IgD-negative memory B cell (primary cell): ENCODE measurements around the gene TSSK1B. TPM values are rescaled to one million over a fixed set of nuclear protein-coding genes. Genes with fewer than 3 reads are reported as not detected.
"Not testable (repeated sequence)": the region's sequence is repeated elsewhere in the genome, so short reads cannot be mapped to it uniquely, and the experiment has no call there.

Experiments used
- H3K27ac Mint-ChIP-seq, 3 donors: one replicate each; pipeline ENCODE4 v1.8.0; 2020 to 2022; ENCODE audit warnings: mild to moderate bottlenecking in 3 of 3, mixed read lengths in 3 of 3, moderate library complexity in 1 of 3
- H3K27me3 Mint-ChIP-seq: one replicate; pipeline ENCODE4 v1.8.0; 2021; ENCODE audit warnings: mixed read lengths
- H3K36me3 Mint-ChIP-seq: one replicate; pipeline ENCODE4 v1.8.0; 2020; ENCODE audit warnings: mild to moderate bottlenecking, mixed read lengths
- H3K4me1 Mint-ChIP-seq, 3 donors: one replicate each; pipeline ENCODE4 v1.8.0; 2020 to 2022; ENCODE audit warnings: mixed read lengths in 3 of 3, mild to moderate bottlenecking in 1 of 3
- H3K4me3 Mint-ChIP-seq, 4 donors: one replicate each; pipeline ENCODE4 v1.8.0; 2020 to 2022; ENCODE audit warnings: mild to moderate bottlenecking in 4 of 4, mixed read lengths in 4 of 4, moderate library complexity in 3 of 4
- H3K9me3 Mint-ChIP-seq, 3 donors: one replicate each; pipeline ENCODE4 v1.8.0; 2020 to 2021; ENCODE audit warnings: mixed read lengths in 3 of 3, mild to moderate bottlenecking in 1 of 3
- polyA plus RNA-seq: library from polyadenylated mRNA; unstranded; fragments of 300-500 nt; fragmentation: Illumina TruSeq; gene quantifications from one replicate; pipeline ENCODE4 v1.2.3, GENCODE V29; 2021

TSSK1B gene
- polyA plus RNA-seq, 1 donor from 2014 or later = not detected

DNA sequence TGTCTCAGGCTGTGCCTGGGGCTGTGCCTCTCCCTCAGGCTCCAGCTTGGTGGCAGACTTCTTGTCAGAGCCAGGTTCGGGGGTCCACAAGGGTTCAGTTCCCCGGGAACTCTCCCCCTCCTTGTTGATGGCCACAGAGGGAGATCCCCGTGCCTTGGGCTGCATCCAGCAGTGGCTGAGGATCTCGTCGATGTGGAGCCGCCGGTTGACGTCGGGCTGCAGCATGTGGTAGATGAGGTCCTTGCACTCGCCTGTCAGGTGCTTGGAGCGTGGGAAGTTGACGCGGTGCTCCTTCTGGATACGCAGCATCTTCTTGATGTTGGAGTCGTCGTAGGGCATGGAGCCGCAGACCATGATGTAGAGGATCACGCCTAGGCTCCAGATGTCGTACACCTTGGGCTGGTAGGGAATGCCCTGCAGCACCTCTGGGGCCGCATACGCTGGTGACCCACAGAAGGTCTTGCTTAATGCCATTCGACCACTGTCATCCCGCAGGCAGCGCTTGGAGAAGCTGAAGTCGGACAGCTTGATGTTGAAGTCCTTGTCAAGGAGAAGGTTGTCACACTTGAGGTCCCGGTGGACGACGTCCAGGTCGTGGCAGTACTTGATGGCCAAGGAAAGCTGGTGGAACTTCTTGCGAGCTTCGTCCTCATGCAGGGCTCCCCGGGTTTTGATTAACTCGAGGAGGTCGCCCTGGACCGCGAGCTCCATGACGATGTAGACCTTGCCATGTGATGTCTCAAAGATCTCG, 752 bp downstream of the TSSK1B start:
- Mint-ChIP-seq H3K27me3 (peaks cover 4% of the 10 kb centered on the region), H3K4me1 (no peaks in the 10 kb centered on the region), H3K36me3 (no peaks in the 10 kb centered on the region), H3K9me3 (no peaks in the 10 kb centered on the region), H3K27ac (no peak overlapping the region), H3K4me3 (no peak overlapping the region)

- Mint-ChIP-seq H3K27me3 (peaks cover 2% of the 10 kb centered on the region), H3K4me1 (no peaks in the 10 kb centered on the region), H3K4me3 (no peak overlapping the region)
These were observed 1.7 kb downstream of the TSSK1B start for GRCh38 chr5:113433071-113433470.

DNA sequence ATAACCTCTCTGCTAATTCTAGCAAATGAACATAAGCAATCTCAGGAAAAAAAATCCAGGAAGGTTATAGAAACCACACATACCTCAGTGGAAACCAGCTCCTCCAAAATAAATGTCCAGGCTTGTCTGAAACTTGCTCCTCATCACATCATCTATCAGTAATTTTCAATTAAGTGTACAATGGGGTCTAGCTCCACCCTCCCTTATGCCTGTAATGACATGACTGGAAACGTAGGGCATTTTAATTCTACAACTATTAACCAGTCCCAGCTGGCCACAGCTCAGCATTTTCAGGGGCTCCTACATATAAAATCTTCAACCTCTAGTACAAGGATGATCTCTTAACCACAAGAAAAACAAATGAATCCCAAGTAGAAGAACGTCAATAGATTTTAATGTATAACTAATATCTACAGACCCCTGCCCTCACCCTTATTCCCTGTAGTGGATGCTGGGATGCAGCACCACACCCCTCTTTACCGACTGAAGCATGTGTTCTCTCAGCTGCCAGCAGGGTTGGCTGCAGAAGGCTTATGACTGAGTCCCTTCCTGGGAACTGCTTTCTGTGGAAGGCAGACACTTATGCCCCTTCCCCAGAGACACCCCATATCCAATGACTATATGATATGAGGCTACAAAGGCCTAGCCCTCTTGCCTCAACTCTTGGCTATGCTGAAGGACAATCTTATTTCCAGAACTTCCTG, 6.8 kb downstream of the TSSK1B start:
- H3K27me3 Mint-ChIP-seq = peaks cover 3% of the 10 kb centered on the region
- H3K4me3 Mint-ChIP-seq = no peak overlapping the region
- no peaks in the 10 kb centered on the region for H3K4me1 Mint-ChIP-seq
- H3K27ac Mint-ChIP-seq = no peak overlapping the region
- no peaks in the 10 kb centered on the region for H3K36me3 Mint-ChIP-seq
- no peaks in the 10 kb centered on the region for H3K9me3 Mint-ChIP-seq

More at GRCh38 chr5:113433071-113433470, 1.7 kb downstream of the TSSK1B start:
- Mint-ChIP-seq H3K9me3 (no peaks in the 10 kb centered on the region), H3K36me3 (no peaks in the 10 kb centered on the region), H3K27ac (no peak overlapping the region)

- no peak overlapping the region for H3K4me3 Mint-ChIP-seq
- no peaks in the 10 kb centered on the region for H3K4me1 Mint-ChIP-seq
- H3K27ac Mint-ChIP-seq = no peak overlapping the region
- peaks cover 3% of the 10 kb centered on the region for H3K27me3 Mint-ChIP-seq
- H3K36me3 Mint-ChIP-seq = no peaks in the 10 kb centered on the region
- H3K9me3 Mint-ChIP-seq = no peaks in the 10 kb centered on the region
These were observed 8.9 kb downstream of the TSSK1B start for GRCh38 chr5:113425909-113426308.

DNA sequence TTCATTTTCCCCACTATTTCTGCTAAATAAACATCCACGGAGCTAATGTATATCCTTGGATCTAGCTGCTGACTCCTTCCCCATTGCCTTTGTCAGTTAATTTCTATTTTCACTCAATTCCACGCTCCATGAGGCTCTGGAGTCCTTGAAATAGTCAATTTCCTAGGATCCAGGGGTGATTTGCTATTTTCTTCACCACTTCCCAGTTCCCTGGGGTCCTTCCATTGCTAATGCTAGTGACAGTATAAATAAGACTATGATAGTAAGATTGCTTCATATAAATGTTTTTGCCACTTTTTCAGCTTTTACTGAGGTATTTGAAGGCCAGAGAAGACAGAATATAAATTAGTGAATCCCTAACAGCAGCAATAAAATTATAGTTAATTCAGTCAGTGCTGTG, 13.1 kb downstream of the TSSK1B start:
- H3K4me3 Mint-ChIP-seq = no peak overlapping the region
- H3K4me1 Mint-ChIP-seq = no peaks in the 10 kb centered on the region
- H3K27me3 Mint-ChIP-seq = peaks cover 3% of the 10 kb centered on the region
- H3K9me3 Mint-ChIP-seq = peaks cover 0 to 4% (median 0%) of the 10 kb centered on the region in 3 donors
- no peaks in the 10 kb centered on the region for H3K36me3 Mint-ChIP-seq
- H3K27ac Mint-ChIP-seq = no peak overlapping the region

- Mint-ChIP-seq H3K9me3 (no peaks in the 10 kb centered on the region), H3K27me3 (no peaks in the 10 kb centered on the region), H3K4me3 (no peak overlapping the region), H3K27ac (no peak overlapping the region), H3K36me3 (peaks cover 2% of the 10 kb centered on the region), H3K4me1 (no peaks in the 10 kb centered on the region)
These were observed 29.3 kb downstream of the TSSK1B start for GRCh38 chr5:113405530-113405929.

DNA sequence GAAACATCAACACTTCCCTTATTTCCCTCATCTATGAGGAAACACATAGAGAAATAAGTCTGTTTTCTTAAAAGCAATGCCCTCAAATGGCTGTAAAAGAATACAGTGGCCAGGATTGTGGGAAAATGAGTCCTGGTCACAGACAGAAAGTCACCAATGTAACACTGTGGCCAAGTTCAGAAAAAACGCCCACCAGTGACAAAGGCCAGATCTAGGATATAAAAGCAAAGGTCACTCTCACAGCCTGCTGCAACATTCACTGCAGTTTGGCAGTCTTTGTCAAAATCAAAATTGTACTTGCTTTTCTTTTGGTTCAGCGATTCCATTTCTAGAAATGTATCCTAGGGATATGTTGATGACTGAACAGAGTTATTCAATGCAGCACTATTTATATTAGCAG, 30.5 kb downstream of the TSSK1B start:
- H3K27ac Mint-ChIP-seq = no peak overlapping the region
- no peak overlapping the region for H3K4me3 Mint-ChIP-seq
- peaks cover 2% of the 10 kb centered on the region for H3K36me3 Mint-ChIP-seq
- H3K9me3 Mint-ChIP-seq = no peaks in the 10 kb centered on the region
- no peaks in the 10 kb centered on the region for H3K4me1 Mint-ChIP-seq
- no peaks in the 10 kb centered on the region for H3K27me3 Mint-ChIP-seq

DNA sequence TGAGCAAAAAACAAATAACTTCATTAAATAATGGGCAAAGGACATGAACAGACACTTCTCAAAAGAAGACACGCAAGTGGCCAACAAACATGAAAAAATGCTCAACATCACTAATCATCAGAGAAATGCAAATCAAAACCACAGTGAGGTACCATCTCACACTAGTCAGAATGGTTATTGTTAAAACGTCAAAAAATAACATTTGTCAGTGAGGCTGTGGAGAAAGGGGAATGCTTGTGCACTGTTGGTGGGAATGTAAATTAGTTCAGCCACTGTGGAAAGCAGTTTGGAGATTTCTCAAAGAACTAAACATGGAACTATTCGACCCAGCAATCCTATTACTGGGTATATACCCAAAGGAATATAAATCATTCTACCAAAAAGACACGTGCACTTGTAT, 36.8 kb downstream of the TSSK1B start:
- H3K4me3 Mint-ChIP-seq, H3K27ac Mint-ChIP-seq, H3K9me3 Mint-ChIP-seq, H3K27me3 Mint-ChIP-seq, H3K4me1 Mint-ChIP-seq, H3K36me3 Mint-ChIP-seq: not testable (repeated sequence)

DNA sequence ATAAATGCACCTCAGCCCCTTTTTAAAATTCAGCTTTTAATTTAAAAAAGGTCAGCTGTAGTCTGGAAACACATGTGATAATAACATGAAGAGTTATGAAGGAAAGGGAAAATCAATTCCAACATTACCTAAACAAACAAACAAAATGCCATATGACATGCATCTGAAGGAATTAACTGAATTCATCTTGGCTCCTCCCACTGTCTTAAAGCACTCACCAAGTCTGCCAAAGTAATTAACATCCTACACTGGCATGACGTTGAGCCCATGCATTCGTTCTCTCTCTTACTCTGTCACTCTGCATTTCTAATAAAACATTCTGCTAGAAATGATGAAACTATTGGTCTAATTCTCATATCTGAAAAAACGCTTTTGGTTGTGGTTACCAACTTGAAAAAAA, 37.7 kb downstream of the TSSK1B start:
- peaks cover 0 to 1% (median 0%) of the 10 kb centered on the region in 3 donors for H3K9me3 Mint-ChIP-seq
- H3K27ac Mint-ChIP-seq = no peak overlapping the region
- no peaks in the 10 kb centered on the region for H3K36me3 Mint-ChIP-seq
- H3K4me3 Mint-ChIP-seq = no peak overlapping the region
- H3K27me3 Mint-ChIP-seq = no peaks in the 10 kb centered on the region
- H3K4me1 Mint-ChIP-seq = no peaks in the 10 kb centered on the region

DNA sequence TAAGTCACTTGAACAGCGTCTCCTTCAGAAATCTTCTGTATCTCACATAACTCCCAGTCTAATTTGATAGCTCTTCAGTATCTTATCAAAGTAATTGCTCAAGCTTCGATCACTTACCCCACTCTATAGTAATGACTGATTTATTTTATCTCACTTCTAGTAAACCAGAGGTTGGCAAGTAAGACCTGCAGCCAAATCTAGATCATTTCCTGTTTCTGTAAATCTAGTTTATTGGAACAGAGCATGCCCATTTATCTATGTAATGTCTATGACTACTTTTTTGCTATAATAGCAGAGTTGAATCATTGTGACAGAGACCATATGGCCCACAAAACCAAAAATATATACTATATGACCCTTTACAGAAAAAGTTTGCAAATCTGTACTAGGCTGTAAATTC, 40.1 kb downstream of the TSSK1B start:
- no peaks in the 10 kb centered on the region for H3K27me3 Mint-ChIP-seq
- H3K4me1 Mint-ChIP-seq = no peaks in the 10 kb centered on the region
- H3K4me3 Mint-ChIP-seq = no peak overlapping the region
- H3K27ac Mint-ChIP-seq = no peak overlapping the region
- H3K36me3 Mint-ChIP-seq = peaks cover 1% of the 10 kb centered on the region
- H3K9me3 Mint-ChIP-seq = peaks cover 0 to 4% (median 0%) of the 10 kb centered on the region in 3 donors

DNA sequence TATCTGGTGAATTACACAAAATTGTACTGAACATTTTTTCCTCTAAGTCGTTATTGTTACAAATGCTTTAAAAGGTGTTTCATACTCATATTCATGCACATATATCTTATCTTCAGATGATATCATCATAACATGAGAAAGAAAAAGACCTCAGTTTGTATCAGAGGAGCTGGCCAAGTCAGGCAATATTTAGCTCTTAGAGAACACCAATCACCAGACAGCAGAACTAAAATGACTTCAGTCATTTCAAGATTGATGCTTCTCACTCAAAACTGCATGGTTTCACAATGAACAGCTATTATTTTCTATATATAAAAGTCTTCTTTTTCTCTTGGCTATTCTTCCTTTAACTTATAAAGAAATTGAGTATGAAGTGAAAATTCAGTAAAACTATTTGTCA, 44.6 kb downstream of the TSSK1B start:
- peaks cover 5% of the 10 kb centered on the region for H3K36me3 Mint-ChIP-seq
- H3K9me3 Mint-ChIP-seq = peaks cover 0 to 2% (median 0%) of the 10 kb centered on the region in 3 donors
- H3K27ac Mint-ChIP-seq = no peak overlapping the region
- H3K27me3 Mint-ChIP-seq = peaks cover 7% of the 10 kb centered on the region
- H3K4me3 Mint-ChIP-seq = no peak overlapping the region
- peaks cover 0 to 1% (median 0%) of the 10 kb centered on the region in 3 donors for H3K4me1 Mint-ChIP-seq

- Mint-ChIP-seq H3K4me1 (peaks cover 0 to 1% (median 0%) of the 10 kb centered on the region in 3 donors), H3K4me3 (no peak overlapping the region), H3K9me3 (peaks cover 0 to 2% (median 0%) of the 10 kb centered on the region in 3 donors), H3K27ac (no peak overlapping the region), H3K36me3 (peaks cover 5% of the 10 kb centered on the region), H3K27me3 (peaks cover 9% of the 10 kb centered on the region)
These were observed 45.7 kb downstream of the TSSK1B start for GRCh38 chr5:113389116-113389515.

GRCh38 chr5:113387844-113388243, 46.9 kb downstream of the TSSK1B start:
- Mint-ChIP-seq H3K4me1 (peaks cover 0 to 1% (median 0%) of the 10 kb centered on the region in 3 donors), H3K27me3 (peaks cover 9% of the 10 kb centered on the region), H3K27ac (no peak overlapping the region), H3K9me3 (peaks cover 0 to 2% (median 0%) of the 10 kb centered on the region in 3 donors), H3K36me3 (peaks cover 5% of the 10 kb centered on the region), H3K4me3 (no peak overlapping the region)

- no peak overlapping the region for H3K27ac Mint-ChIP-seq
- no peak overlapping the region for H3K4me3 Mint-ChIP-seq
- peaks cover 0 to 1% (median 0%) of the 10 kb centered on the region in 3 donors for H3K4me1 Mint-ChIP-seq
- peaks cover 25% of the 10 kb centered on the region for H3K27me3 Mint-ChIP-seq
- no peaks in the 10 kb centered on the region for H3K9me3 Mint-ChIP-seq
- H3K36me3 Mint-ChIP-seq = peaks cover 5% of the 10 kb centered on the region
These were observed 50.0 kb downstream of the TSSK1B start for GRCh38 chr5:113384782-113385285.

GRCh38 chr5:113382731-113383130, 52.1 kb downstream of the TSSK1B start:
- Mint-ChIP-seq H3K36me3 (no peaks in the 10 kb centered on the region), H3K27me3 (peaks cover 23% of the 10 kb centered on the region), H3K27ac (no peak overlapping the region)

More at GRCh38 chr5:113382731-113383130, 52.1 kb downstream of the TSSK1B start:
- peaks cover 5 to 11% (median 7%) of the 10 kb centered on the region in 3 donors for H3K4me1 Mint-ChIP-seq
- H3K9me3 Mint-ChIP-seq = no peaks in the 10 kb centered on the region
- no peak overlapping the region for H3K4me3 Mint-ChIP-seq
